Esophagus muscularis mucosa (tissue), 3 donors: Measurements from ENCODE around the gene CD74.

Source experiments
- CTCF ChIP-seq, 3 experiments: fragments of 200-600 bp in 2 of 3; fragments of 450-650 bp in 1 of 3; sonication (generic) in 2 of 3; IDR thresholded peaks; one replicate each; pipeline ENCODE4 v1.5.1; 2017 to 2019; ENCODE audit warnings: antibody characterized with exemption in 3 of 3, mild to moderate bottlenecking in 2 of 3, moderate library complexity in 1 of 3
- POLR2A ChIP-seq: fragments of 450-650 bp; IDR thresholded peaks from one replicate; pipeline ENCODE4 v1.6.1; 2017; ENCODE audit warnings: antibody characterized with exemption, moderate library complexity, mild to moderate bottlenecking, low read depth
- POLR2AphosphoS5 ChIP-seq, 2 donors: sonication (generic); formaldehyde crosslinking; IDR thresholded peaks; one replicate each; pipeline ENCODE4 v1.6.1; 2017; ENCODE audit warnings: antibody characterized with exemption in 2 of 2

- TF ChIP-seq CTCF (IDR thresholded peaks at IDR 0.05) (no peak), POLR2A (no peak), POLR2AphosphoS5 (IDR thresholded peaks at IDR 0.05) (no peak)
Observed at GRCh38 chr5:150452914-150453313, 40.2 kb upstream of the CD74 start.
